SH-SY5Y (cell line): ENCODE results near the gene SYT2.

Source experiments
- GATA2 ChIP-seq: IDR thresholded peaks from 2 replicates; pipeline ENCODE4 v1.6.1; 2011; ENCODE audit warnings: mild to moderate bottlenecking, low read depth, low read length
- GATA3 ChIP-seq: IDR thresholded peaks from 2 replicates; pipeline ENCODE4 v1.6.1; 2011; ENCODE audit warnings: low read depth, mild to moderate bottlenecking, low read length, moderate library complexity

Gene SYT2

DNA sequence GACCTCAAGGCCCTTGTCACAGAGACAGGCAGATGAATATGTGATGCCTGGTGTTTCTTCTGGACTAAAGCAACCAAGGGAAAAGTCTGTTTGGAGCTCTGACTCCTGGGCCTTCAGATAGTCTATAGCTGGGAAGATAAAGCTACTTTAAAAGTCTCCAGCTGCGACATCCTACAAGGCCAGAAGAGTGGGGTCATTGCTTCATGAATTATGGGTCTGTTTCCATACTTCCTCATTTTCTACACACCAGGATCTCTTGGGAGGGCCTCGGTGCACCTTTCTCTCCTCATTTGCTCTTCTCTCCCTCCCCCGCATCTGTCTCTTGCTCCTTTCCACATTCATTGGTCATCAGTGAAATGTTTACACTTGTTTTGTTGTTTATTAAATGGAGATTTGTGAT, 44.8 kb downstream of the SYT2 start:
- TF ChIP-seq GATA2 (no peak), GATA3 (no peak)

DNA sequence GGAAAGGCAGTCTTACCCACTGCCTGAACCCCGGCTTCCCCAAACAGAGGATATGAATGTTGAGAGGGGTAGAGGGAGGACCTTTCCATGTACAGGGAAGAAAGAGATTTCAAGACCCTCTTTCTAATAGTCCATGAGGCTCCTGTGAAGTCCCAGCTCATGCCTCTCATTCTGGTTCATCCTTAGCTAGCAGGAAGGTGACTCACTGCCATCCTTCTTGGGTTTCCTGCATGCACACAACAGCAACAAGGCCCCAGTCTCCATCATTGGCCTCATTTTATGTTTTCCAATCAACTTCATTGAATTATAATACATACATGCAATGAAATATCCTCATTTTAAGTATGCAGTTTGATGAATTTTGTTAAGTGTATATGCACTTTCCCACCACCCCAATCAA, 46.2 kb downstream of the SYT2 start:
- no peak for TF ChIP-seq GATA2
- TF ChIP-seq GATA3, result no peak

DNA sequence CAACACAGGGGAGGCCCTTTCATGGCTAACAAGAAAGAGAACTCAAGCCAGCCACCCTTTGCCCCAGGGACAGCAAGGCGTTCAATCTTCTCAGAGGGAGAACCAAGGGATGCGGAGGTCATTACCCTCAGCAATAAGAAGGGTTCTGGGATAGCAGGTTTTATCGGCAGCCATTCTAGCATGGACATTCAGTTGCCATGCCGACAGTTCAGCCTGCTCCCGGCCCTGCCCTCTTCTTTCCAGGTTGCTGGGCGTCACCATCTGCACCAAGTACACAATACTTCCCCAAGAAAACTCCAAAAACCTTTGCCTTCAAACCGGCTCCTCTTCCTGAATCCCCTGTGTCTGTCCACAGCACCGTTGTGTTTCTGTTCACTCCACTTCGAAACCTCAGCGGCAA, 47.1 kb downstream of the SYT2 start:
- TF ChIP-seq GATA2 (no peak), GATA3 (no peak)

DNA sequence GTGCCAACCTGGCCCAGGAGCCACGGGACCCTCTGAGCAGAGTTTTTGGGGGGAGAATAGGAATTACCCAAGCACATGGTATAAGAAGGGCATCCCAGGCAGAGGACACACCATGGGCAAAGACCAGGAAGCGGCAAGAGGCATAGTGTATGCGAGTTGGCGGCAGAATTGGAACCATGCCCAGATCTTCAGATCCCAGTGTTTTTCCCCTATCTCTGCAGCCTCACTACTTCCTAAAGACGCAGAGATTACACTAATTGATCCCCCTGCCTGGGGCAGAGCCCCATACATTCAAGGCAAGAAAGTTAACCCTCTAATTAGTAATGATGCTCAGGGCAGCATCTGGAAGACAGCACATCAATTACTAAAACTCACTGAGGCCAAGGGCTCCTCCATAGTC, 48.2 kb downstream of the SYT2 start:
- TF ChIP-seq GATA3 (no peak), GATA2 (peak; percentile 90)

DNA sequence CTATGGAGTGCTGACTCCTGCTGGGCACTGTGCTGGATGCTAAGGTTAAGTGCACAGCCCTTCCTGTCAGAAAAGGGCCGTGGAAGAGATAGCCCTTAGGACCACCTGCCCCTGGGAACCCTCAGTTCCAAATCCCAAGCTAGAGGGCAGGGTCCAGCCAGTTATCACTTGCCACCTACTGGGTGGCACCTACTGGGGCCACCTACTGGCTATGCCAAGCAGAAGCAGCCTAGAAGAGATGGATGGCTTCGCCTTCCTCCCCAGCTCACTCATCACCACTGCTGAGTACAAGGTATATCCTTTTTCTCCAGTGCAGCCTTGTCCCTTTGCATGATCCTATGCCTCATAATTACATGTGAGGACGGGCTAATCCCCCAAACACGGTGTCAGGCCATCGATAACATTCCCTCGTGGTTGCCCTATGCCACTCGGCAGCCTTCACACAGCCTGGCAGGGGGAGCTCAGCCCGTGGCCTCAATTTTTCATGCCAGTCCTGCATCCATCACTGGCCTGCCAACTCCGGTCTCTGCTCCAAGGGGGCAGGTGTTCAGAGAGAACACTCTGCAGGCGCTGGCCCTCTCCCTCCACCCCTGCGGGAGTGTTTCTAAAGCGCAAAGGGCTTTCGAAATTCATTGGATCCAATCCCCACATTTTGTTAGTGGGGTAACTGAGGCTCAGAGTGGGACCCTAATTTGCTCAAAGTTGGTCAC, 49.0 kb downstream of the SYT2 start:
- TF ChIP-seq GATA2 (no peak), GATA3 (no peak)

DNA sequence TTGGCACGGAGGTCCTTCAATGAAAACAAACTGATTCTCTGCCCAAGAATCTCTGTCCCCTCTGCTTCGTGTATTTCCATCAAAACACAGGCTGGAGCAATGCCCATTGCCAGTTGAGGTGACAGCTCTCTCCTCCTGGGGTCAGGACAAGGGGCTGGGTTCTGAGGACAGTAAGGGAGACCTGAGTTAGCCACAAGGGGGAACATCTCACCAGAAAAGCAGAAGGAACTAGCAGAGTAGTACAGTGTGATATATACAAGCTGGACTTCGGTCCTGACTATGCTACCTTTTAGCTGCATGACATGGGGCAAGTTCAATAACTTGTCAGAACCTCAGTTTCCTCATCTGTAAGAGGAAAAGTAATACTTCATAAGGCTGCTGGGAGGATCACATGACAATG, 50.3 kb downstream of the SYT2 start:
- TF ChIP-seq GATA2, result no peak
- TF ChIP-seq GATA3, result no peak

DNA sequence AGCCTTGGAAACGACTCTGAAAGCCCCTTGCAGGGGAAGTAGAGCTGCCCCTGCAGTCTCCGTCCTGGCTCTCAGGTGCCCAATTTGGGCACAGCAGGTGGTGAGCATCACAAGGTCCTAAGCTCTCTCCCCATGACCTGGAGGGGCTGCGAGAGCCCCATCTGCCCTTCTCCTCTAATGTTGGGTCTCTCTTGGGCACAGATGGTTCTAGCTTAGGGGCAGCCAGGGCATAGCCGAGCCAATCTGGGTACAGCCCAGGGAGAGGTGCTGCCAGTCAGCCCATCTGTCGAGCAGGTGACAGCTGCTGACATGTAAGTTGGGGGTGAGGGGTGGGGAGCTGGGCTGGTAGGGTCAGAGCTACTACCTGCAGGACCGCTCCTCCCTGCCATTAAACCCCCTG, 50.7 kb downstream of the SYT2 start:
- TF ChIP-seq GATA2, result no peak
- TF ChIP-seq GATA3, result no peak

DNA sequence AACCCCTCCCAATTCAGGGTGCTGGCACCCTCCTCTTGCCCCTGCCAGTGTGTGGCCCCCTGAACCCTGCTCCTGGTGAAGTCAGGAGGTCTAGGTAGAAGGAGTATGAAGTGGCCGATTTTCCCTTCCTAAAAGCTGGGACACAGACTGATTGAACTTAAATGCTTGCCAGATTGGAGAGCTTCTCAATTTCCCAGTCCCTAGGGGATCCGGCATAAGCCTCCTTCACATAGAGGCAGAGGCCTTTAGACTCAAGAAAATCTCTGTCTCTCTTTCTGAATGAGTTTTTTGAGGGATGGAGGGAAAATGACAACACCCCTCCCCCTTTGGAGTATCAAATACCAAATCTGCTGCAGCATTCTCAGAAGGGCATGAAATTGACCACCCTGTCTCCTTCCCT, 51.5 kb downstream of the SYT2 start:
- TF ChIP-seq GATA3 (no peak), GATA2 (no peak)

DNA sequence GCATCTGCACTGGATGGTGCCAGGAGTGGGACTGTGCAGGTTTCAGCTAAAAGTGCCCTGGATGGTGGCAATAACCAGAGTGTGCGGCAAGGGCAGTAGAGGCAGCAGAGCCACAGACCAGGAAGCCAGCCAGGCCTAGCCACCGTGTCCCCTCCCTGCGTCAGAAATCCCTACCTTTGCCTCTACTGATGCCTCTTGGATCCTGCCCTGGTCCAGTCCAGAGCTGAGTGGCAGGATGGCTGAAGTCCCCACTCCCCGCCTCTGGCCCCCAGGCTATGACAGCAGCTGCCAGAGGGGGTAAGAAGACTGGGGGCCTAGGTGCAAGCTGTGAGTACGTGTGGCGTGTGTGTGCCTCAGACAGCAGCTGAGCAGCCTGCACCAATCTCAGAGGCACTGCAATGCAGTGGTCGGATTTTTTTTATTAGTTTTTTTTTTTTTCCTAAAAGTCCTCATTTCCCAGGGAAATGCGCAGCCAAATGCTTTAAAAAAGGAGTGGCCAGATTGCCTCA, 51.9 kb downstream of the SYT2 start:
- no peak for TF ChIP-seq GATA3
- TF ChIP-seq GATA2, result no peak

DNA sequence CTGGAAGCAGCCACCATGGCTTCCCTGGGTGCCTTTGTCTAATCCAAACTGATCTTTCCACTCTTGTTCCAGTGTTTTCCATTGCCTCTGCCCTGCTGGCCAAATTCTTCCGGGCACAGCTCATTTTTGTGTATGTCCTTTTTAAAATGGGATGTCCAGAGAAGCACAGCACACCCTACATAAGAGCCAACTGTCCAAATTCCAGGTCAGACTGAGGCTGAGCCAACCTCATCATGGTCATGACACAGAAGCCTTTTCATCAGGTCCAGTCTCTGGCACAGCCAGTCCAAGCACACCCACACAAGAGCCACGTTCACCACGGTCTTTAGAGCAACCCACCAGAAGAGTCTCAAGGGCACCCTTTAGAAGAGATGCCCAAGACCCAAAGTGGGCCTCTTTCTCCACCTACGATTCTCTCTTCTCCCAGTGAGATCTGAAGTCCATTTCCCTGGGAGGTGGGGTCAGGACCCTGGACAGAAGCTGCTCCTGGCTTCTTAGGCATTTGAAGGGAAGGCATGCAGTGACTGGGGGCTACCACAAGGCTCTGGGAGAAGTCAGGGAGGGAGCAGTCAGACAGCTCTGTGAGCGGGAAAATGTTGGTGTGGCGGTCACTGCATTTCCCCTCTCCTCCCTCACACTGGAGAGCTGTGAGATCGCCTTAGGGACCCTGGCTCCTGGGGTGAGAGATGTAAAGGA, 53.2 kb downstream of the SYT2 start:
- TF ChIP-seq GATA3 (no peak), GATA2 (no peak)

DNA sequence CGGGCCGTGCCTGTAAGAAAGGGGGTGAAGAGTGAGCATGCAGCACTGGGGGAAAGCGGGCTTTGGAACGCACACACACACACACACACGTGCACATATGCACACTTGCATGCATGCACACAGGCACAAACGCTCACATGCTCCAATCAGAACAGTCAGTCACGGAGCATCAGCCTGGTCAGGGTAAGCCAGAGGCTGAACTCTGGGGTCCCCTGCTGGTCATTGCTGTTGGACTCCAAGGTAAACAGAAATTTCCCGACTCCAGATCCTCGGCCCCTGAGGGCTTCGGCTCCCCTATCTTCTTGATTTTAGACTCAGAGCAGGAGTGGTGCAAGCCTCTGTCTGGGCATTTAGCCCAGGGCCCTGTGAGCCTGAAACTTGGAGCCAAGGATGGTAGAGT, 54.2 kb downstream of the SYT2 start:
- no peak for TF ChIP-seq GATA3
- TF ChIP-seq GATA2, result no peak

DNA sequence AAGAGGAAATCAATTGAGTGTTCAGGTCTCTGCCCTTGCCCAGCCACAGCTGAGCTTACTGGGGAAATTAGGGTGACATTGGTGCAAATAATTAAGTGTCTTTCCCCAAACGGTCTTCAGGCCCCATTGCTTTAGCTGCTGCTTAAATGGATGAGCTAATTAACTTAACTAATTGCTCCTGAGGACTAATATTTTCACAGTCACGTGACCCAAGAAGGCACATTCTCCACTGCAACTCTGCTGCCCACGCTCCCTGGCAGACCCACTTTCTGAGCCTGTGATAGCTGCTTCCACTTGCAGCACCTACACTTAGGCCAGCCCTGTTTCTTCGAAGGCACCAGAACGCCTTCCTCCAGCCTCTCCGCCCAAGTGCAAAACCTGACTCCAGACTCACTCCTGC, 56.2 kb downstream of the SYT2 start:
- TF ChIP-seq GATA3 (no peak), GATA2 (no peak)

DNA sequence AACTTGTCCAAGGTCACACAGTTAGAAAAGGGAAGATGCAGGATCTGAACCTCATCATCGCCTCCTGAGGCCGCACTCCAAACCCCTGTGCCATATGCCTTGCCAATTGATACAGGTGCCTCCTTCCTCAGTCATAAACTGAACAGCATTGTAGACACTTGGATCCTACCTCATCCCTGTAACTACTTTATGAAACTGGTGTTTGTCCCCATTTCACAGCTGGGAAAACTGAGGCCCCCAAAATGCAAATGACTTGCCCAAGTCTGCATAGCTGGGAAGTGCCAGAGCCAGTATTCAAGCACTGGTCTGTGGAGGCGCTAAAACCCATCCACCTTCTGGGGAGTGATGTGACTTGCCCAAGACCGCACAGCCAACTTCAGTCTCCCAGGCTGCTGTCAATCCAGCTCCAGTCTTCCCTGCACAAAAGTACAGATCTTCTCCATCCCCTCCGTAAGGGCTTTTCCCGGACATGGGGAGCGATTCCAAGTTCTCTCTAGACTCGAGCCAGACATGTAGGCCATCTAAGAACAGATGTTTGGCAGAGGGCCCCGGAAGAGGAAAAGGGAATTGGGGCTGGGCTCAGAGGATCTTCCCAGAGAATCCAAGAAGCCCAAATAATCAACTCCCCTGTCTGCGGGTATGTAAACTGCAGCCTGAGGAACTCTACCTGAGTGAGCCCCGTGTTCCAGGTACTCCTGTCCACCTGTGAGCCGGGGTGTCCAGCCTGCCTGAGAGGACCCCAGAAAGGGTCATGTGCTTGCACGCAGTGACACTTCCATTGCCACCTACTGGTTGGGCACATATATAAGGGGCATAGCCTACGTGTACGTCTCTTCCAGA, 60.5 kb downstream of the SYT2 start:
- TF ChIP-seq GATA3, result no peak
- no peak for TF ChIP-seq GATA2

DNA sequence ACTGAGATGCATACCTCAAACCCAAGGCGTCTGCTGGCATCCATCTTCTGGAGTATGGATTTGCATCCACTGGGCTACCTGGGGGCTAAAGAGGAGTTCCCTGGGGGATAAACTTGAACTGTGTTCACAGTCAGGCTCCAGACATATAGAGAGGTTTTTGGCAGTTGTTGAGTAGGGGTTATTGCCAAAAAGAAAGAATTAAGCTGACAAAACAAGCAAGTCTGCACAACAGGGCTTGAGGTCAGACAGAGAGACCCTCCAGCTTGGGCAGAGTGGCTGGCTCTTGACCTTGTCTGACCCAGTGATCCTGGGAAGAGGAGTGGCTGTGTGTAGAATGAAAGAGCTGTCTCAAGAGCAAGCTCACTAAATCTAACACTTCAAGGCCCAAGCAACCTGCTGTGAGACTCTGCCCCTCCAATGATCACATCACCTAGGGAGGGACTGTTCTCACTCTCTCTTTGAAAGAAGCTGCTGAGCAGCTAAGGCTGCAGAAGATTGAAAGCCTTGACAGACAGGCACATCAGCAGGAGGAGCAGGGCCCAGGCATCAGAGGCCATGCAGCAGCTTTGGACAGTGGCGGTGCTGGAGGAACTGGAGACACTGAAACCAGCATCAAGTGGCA, 61.5 kb downstream of the SYT2 start:
- TF ChIP-seq GATA3, result no peak
- no peak for TF ChIP-seq GATA2

DNA sequence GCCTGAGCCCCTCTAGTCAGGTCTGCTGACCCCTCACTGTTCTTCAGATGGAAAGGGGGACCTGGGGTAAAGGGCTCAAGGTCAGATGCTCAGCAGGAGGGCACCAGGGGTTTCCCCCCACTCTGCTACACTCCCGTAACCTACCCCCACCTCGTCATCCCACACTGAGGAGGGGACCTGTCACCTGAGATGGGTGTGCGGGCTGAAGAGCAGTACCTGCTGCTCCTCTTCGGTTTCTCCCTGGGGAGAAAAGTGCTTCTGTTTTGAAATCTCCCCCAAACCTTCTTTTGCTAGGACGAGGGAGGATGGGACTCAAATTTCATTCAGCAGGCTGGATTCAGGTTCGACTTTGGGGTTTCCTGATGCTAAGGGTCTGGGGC, 65.2 kb downstream of the SYT2 start:
- TF ChIP-seq GATA2 (no peak), GATA3 (no peak)
